Hepatocyte (in vitro differentiated cells): ENCODE data around the gene C6orf47. TPM values are rescaled to one million over a fixed set of nuclear protein-coding genes. Genes with fewer than 3 reads are reported as not detected.

Experiments
- DNase-seq: peaks from one replicate; pipeline ENCODE4 v3.0.0-alpha.2; 2016; ENCODE audit warnings: low spot score
- H2AFZ ChIP-seq: fragments of 200-600 bp; sonication (generic); 2 replicates; pipeline ENCODE4 v1.6.0; 2016; ENCODE audit warnings: antibody characterized with exemption, mild to moderate bottlenecking
- H3K27ac ChIP-seq: fragments of 200-600 bp; sonication (generic); 2 replicates; pipeline ENCODE4 v1.5.1; 2016; ENCODE audit warnings: mild to moderate bottlenecking
- H3K27me3 ChIP-seq: fragments of 200-600 bp; sonication (generic); 2 replicates; pipeline ENCODE4 v1.6.1; 2016
- H3K36me3 ChIP-seq: fragments of 200-600 bp; sonication (generic); replicated peaks from 2 replicates; pipeline ENCODE4 v1.5.1; 2016; ENCODE audit warnings: low read depth; ENCODE audit not compliant: insufficient read depth
- H3K4me1 ChIP-seq: fragments of 200-600 bp; sonication (generic); 2 replicates; pipeline ENCODE4 v1.5.1; 2016; ENCODE audit warnings: mild to moderate bottlenecking, moderate library complexity; ENCODE audit not compliant: insufficient read depth
- H3K4me2 ChIP-seq: fragments of 200-600 bp; sonication (generic); 2 replicates; pipeline ENCODE4 v1.6.0; 2016
- H3K4me3 ChIP-seq: fragments of 200-600 bp; sonication (generic); 2 replicates; pipeline ENCODE4 v1.5.1; 2016; ENCODE audit warnings: mild to moderate bottlenecking
- H3K79me2 ChIP-seq: fragments of 200-600 bp; sonication (generic); 2 replicates; pipeline ENCODE4 v1.6.0; 2017; ENCODE audit warnings: mild to moderate bottlenecking
- H3K9me2 ChIP-seq: fragments of 200-600 bp; sonication (generic); replicated peaks from 2 replicates; pipeline ENCODE4 v1.6.0; 2017; ENCODE audit warnings: mild to moderate bottlenecking; ENCODE audit not compliant: insufficient read depth
- H3K9me3 ChIP-seq: fragments of 200-600 bp; sonication (generic); 2 replicates; pipeline ENCODE4 v1.5.1; 2016; ENCODE audit warnings: low read depth, mild to moderate bottlenecking
- H4K20me1 ChIP-seq: fragments of 200-600 bp; sonication (generic); 2 replicates; pipeline ENCODE4 v1.6.0; 2016; ENCODE audit warnings: mild to moderate bottlenecking; ENCODE audit not compliant: insufficient read depth, poor library complexity, severe bottlenecking
- CTCF ChIP-seq: fragments of 200-600 bp; sonication (generic); IDR thresholded peaks from 2 replicates; pipeline ENCODE4 v1.5.1; 2016; ENCODE audit warnings: antibody characterized with exemption, mild to moderate bottlenecking; ENCODE audit not compliant: poor library complexity
- EZH2 ChIP-seq: fragments of 200-600 bp; sonication (generic); IDR thresholded peaks from 2 replicates; pipeline ENCODE4 v1.6.1; 2016; ENCODE audit warnings: antibody characterized with exemption, mild to moderate bottlenecking, borderline replicate concordance
- EZH2phosphoT487 ChIP-seq: fragments of 200-600 bp; sonication (generic); IDR thresholded peaks from one replicate; pipeline ENCODE4 v1.6.1; 2018; ENCODE audit warnings: antibody characterized with exemption, mild to moderate bottlenecking, low read depth, moderate library complexity; ENCODE audit not compliant: unreplicated experiment, severe bottlenecking
- WGBS: methylation state at CpG from one replicate; pipeline ENCODE4 v1.1.6; 2016; ENCODE audit warnings: low lambda C conversion rate; ENCODE audit errors: missing lambda C conversion rate; 5-methylcytosine and 5-hydroxymethylcytosine counted together
- polyA plus RNA-seq: library from polyadenylated mRNA; unstranded; fragments of >200 nt; fragmentation: Nextera tagmentation; extraction: Ambion mirVana; gene quantifications from 2 replicates; pipeline ENCODE4 v1.2.1, GENCODE V29; 2016
- total RNA-seq: library from RNA; depleted of rRNA; stranded (reverse); fragments of >200 nt; gene quantifications from 2 replicates; pipeline ENCODE4 v1.2.3, GENCODE V29; 2014

The C6orf47 gene
- total and polyA plus RNA-seq, 2 experiments from 2014 or later: 23.3 to 25.4 TPM

- 80% methylated on average over 3 of the region's 3 CpGs for WGBS
- TF ChIP-seq CTCF (no peak), EZH2 (no peak), EZH2phosphoT487 (no peak)
Observed at GRCh38 chr6:31706599-31706998, 46.0 kb upstream of the C6orf47 start, which contains the start of gene LY6G6F. TSS of gene LY6G6F (plus strand) at chr6:31706866. CDS start at chr6:31706907, 41 bp downstream.

GRCh38 chr6:31705931-31706330 lies 45.4 kb upstream of the C6orf47 start:
- Histone ChIP-seq H4K20me1 (no peaks in the 10 kb centered on the region), H3K27me3 (no peaks in the 10 kb centered on the region), H3K4me2 (no peak overlapping the region), H3K36me3 (no peaks in the 10 kb centered on the region), H3K79me2 (peaks cover 19% of the 10 kb centered on the region), H3K27ac (no peak overlapping the region), H3K9me2 (no peaks in the 10 kb centered on the region), H3K4me1 (peaks cover 18% of the 10 kb centered on the region), H3K4me3 (no peak overlapping the region), H2AFZ (no peak overlapping the region), H3K9me3 (no peaks in the 10 kb centered on the region)
- 93% methylated on average over 5 of the region's 6 CpGs for WGBS
- DNase-seq: no peak
- TF ChIP-seq EZH2phosphoT487 (no peak), CTCF (no peak), EZH2 (no peak)

More at GRCh38 chr6:31706599-31706998, 46.0 kb upstream of the C6orf47 start, which contains the start of gene LY6G6F:
- Histone ChIP-seq H3K79me2 (peaks cover 12% of the 10 kb centered on the region), H4K20me1 (no peaks in the 10 kb centered on the region), H3K9me3 (no peaks in the 10 kb centered on the region), H3K9me2 (no peaks in the 10 kb centered on the region), H3K4me3 (no peak within 1 kb of the TSS), H3K4me2 (no peak within 1 kb of the TSS), H3K36me3 (no peaks in the 10 kb centered on the region), H3K27ac (no peak within 1 kb of the TSS), H3K27me3 (no peaks in the 10 kb centered on the region), H3K4me1 (peaks cover 11% of the 10 kb centered on the region), H2AFZ (no peak within 1 kb of the TSS)
- no peak for DNase-seq

- Histone ChIP-seq H2AFZ (peak within 1 kb of the TSS; percentile 82), H3K79me2 (peaks cover 45% of the 10 kb centered on the region), H3K9me3 (no peaks in the 10 kb centered on the region), H3K4me2 (peak within 1 kb of the TSS; percentile 97), H3K27ac (peak within 1 kb of the TSS; percentile 96), H4K20me1 (peaks cover 5% of the 10 kb centered on the region), H3K9me2 (no peaks in the 10 kb centered on the region), H3K27me3 (no peaks in the 10 kb centered on the region), H3K36me3 (no peaks in the 10 kb centered on the region), H3K4me1 (peaks cover 26% of the 10 kb centered on the region), H3K4me3 (peak within 1 kb of the TSS; percentile 65)
- TF ChIP-seq EZH2 (no peak), EZH2phosphoT487 (no peak), CTCF (no peak)
- peak; percentile 99 for DNase-seq
- 4% methylated on average over 49 of the region's 54 CpGs for WGBS
Observed at GRCh38 chr6:31702819-31703716, 42.5 kb upstream of the C6orf47 start, which contains the start of gene ABHD16A. TSS of gene ABHD16A (minus strand) at chr6:31703324. CDS start at chr6:31703281, 43 bp downstream.
